H1 (cell line): Measurements from ENCODE around the gene RNF215. TPM values are rescaled to one million over a fixed set of nuclear protein-coding genes. Genes with fewer than 3 reads are reported as not detected.
"Not testable (repeated sequence)": the region's sequence is repeated elsewhere in the genome, so short reads cannot be mapped to it uniquely, and the experiment has no call there.

ENCODE experiments used
- CTCF ChIA-PET: fragments of 300-600 bp; sonication (Branson Sonifier 250); formaldehyde crosslinking; loops from one replicate; lab custom pipeline; 2021; ENCODE audit not compliant: partially characterized antibody; lab: Charles Lee
- POLR2A ChIA-PET: fragments of 300-600 bp; sonication (Branson Sonifier 250); formaldehyde crosslinking; loops from one replicate; lab custom pipeline; 2021; ENCODE audit warnings: inconsistent platforms; ENCODE audit not compliant: partially characterized antibody; lab: Charles Lee
- DNase-seq, 2 experiments: peaks; one replicate each; pipeline versions ENCODE4 v3.0.0 to v3.0.0-alpha.2; 2010 to 2022; ENCODE audit warnings: low spot score in 2 of 2, low read depth in 1 of 2, mixed read lengths in 1 of 2
- FAIRE-seq: peaks from 2 replicates; lab custom pipeline; 2011; peaks lifted over from hg19 to GRCh38; lab: Jason Lieb, UNC
- H2AFZ ChIP-seq: 2 replicates; pipeline ENCODE4 v1.8.1; 2012; ENCODE audit warnings: low read length, inconsistent platforms
- H2AK5ac ChIP-seq: 2 replicates; pipeline ENCODE4 v1.6.1; 2013; ENCODE audit warnings: low read depth, low read length
- H2BK120ac ChIP-seq: replicated peaks from 2 replicates; pipeline ENCODE3; 2013; ENCODE audit warnings: low read depth, low read length, inconsistent platforms
- H2BK12ac ChIP-seq: 2 replicates; pipeline ENCODE4 v1.6.1; 2013; ENCODE audit warnings: low read depth, low read length
- H2BK15ac ChIP-seq: 2 replicates; pipeline ENCODE4 v1.6.1; 2013; ENCODE audit warnings: low read length
- H2BK20ac ChIP-seq: 2 replicates; pipeline ENCODE4 v1.6.1; 2013; ENCODE audit warnings: low read length
- H2BK5ac ChIP-seq: 2 replicates; pipeline ENCODE4 v1.6.1; 2013; ENCODE audit warnings: low read depth, low read length
- H3K14ac ChIP-seq: 2 replicates; pipeline ENCODE4 v1.6.1; 2013; ENCODE audit warnings: inconsistent platforms; ENCODE audit not compliant: insufficient read length
- H3K18ac ChIP-seq: 2 replicates; pipeline ENCODE4 v1.6.1; 2013; ENCODE audit warnings: low read length; ENCODE audit errors: extremely low read depth
- H3K23ac ChIP-seq: 2 replicates; pipeline ENCODE4 v1.6.1; 2013; ENCODE audit warnings: inconsistent platforms; ENCODE audit not compliant: insufficient read length
- H3K23me2 ChIP-seq: 2 replicates; pipeline ENCODE4 v1.6.1; 2013; ENCODE audit warnings: low read depth, low read length
- H3K27ac ChIP-seq: 2 replicates; pipeline ENCODE4 v1.6.1; 2011; ENCODE audit warnings: low read depth, low read length, inconsistent platforms
- H3K27me3 ChIP-seq, 4 experiments: replicated peaks in 1 of 4; 1 replicate in 1 of 4; 2 replicates in 3 of 4; pipeline versions ENCODE4 v1.6.1 to v1.8.1; 2011 to 2013; ENCODE audit warnings: low read length in 3 of 4, mild to moderate bottlenecking in 3 of 4, inconsistent platforms in 2 of 4, mixed read lengths in 2 of 4, moderate library complexity in 1 of 4; ENCODE audit not compliant: control insufficient read depth in 3 of 4, insufficient read depth in 3 of 4; ENCODE audit errors: extremely low read depth in 1 of 4
- H3K36me3 ChIP-seq, 4 experiments: 2 replicates each; pipeline versions ENCODE4 v1.6.1 to v1.8.1; 2011 to 2013; ENCODE audit warnings: mild to moderate bottlenecking in 4 of 4, low read length in 3 of 4, moderate library complexity in 2 of 4, control low read depth in 1 of 4, inconsistent platforms in 1 of 4; ENCODE audit not compliant: insufficient read depth in 4 of 4, control insufficient read depth in 2 of 4
- H3K4ac ChIP-seq: replicated peaks from 2 replicates; pipeline ENCODE3; 2013; ENCODE audit warnings: low read length, low read depth, mixed read lengths, inconsistent platforms; ENCODE audit not compliant: insufficient read length
- H3K4me1 ChIP-seq, 4 experiments: replicated peaks in 1 of 4; 1 replicate in 1 of 4; 2 replicates in 3 of 4; pipeline versions ENCODE4 v1.6.1 to v1.8.1; 2011 to 2013; ENCODE audit warnings: low read length in 3 of 4, inconsistent platforms in 2 of 4, mixed read lengths in 1 of 4; ENCODE audit not compliant: insufficient read depth in 4 of 4, control insufficient read depth in 3 of 4
- H3K4me2 ChIP-seq, 2 experiments: 2 replicates each; pipeline versions ENCODE4 v1.6.1 to v1.8.1; 2011 to 2013; ENCODE audit warnings: low read depth in 2 of 2, low read length in 2 of 2, control low read depth in 1 of 2, inconsistent platforms in 1 of 2, mild to moderate bottlenecking in 1 of 2; ENCODE audit not compliant: insufficient read depth in 1 of 2
- H3K4me3 ChIP-seq, 4 experiments: fragments of 200-600, 300-600 bp in 1 of 4; sonication (generic), shearing (Covaris generic), sonication (Bioruptor Twin) in 1 of 4; 2 replicates each; pipeline versions ENCODE4 v1.5.1 to v1.8.1; 2011 to 2016; ENCODE audit warnings: low read length in 4 of 4, low read depth in 3 of 4, control low read depth in 2 of 4, inconsistent platforms in 2 of 4, mild to moderate bottlenecking in 2 of 4, mixed read lengths in 1 of 4, moderate library complexity in 1 of 4; ENCODE audit not compliant: insufficient read depth in 2 of 4; ENCODE audit errors: extremely low read depth in 1 of 4
- H3K56ac ChIP-seq: replicated peaks from 2 replicates; pipeline ENCODE3; 2013; ENCODE audit warnings: low read depth, mild to moderate bottlenecking, mixed read lengths, low read length, inconsistent platforms; ENCODE audit not compliant: insufficient read length
- H3K79me1 ChIP-seq: 2 replicates; pipeline ENCODE4 v1.6.1; 2013; ENCODE audit warnings: low read depth, low read length, control low read depth
- H3K79me2 ChIP-seq, 2 experiments: 2 replicates each; pipeline versions ENCODE4 v1.6.1 to v1.8.1; 2012 to 2013; ENCODE audit warnings: low read length in 2 of 2, mild to moderate bottlenecking in 2 of 2, inconsistent platforms in 1 of 2; ENCODE audit not compliant: insufficient read depth in 2 of 2, control insufficient read depth in 1 of 2
- H3K9ac ChIP-seq, 4 experiments: replicated peaks in 1 of 4; 1 replicate in 1 of 4; 2 replicates in 3 of 4; pipeline versions ENCODE4 v1.6.1 to v1.8.1; 2011 to 2013; ENCODE audit warnings: low read depth in 3 of 4, low read length in 3 of 4, control low read depth in 2 of 4, mild to moderate bottlenecking in 2 of 4, moderate library complexity in 2 of 4, inconsistent platforms in 1 of 4; ENCODE audit errors: extremely low read depth in 1 of 4
- H3K9me3 ChIP-seq, 2 experiments: 2 replicates each; pipeline versions ENCODE4 v1.6.1 to v1.8.1; 2012 to 2013; ENCODE audit warnings: mild to moderate bottlenecking in 2 of 2, moderate library complexity in 2 of 2, control low read depth in 1 of 2, inconsistent platforms in 1 of 2, low read depth in 1 of 2, low read length in 1 of 2, mixed read lengths in 1 of 2; ENCODE audit not compliant: insufficient read depth in 2 of 2
- H4K20me1 ChIP-seq, 2 experiments: replicated peaks in 1 of 2; 2 replicates each; pipeline versions ENCODE3 to v1.8.1; 2011 to 2013; ENCODE audit warnings: inconsistent platforms in 2 of 2, low read length in 2 of 2, mild to moderate bottlenecking in 1 of 2; ENCODE audit not compliant: insufficient read depth in 2 of 2, control insufficient read depth in 1 of 2
- H4K5ac ChIP-seq: 2 replicates; pipeline ENCODE4 v1.6.1; 2013; ENCODE audit warnings: low read length, low read depth, mixed read lengths, inconsistent platforms; ENCODE audit not compliant: insufficient read length
- H4K8ac ChIP-seq: 2 replicates; pipeline ENCODE4 v1.8.0; 2013; ENCODE audit warnings: mild to moderate bottlenecking, moderate library complexity, low read length, inconsistent platforms; ENCODE audit not compliant: insufficient read depth; ENCODE audit errors: extremely low read depth
- H4K91ac ChIP-seq: replicated peaks from 2 replicates; pipeline ENCODE3; 2013; ENCODE audit warnings: low read length, mixed read lengths, inconsistent platforms; ENCODE audit not compliant: insufficient read length
- WGBS, 2 experiments: shearing (Covaris generic) in 1 of 2; methylation state at CpG; one replicate each; pipeline versions ENCODE4 v1.1.6 to v1.1.7; 2013 to 2015; ENCODE audit warnings: low lambda C conversion rate in 2 of 2, mixed read lengths in 2 of 2, inconsistent platforms in 1 of 2, low coverage in 1 of 2, missing lambda C conversion rate in 1 of 2; ENCODE audit not compliant: insufficient replicate concordance in 2 of 2, insufficient coverage in 1 of 2, insufficient read length in 1 of 2; ENCODE audit errors: extremely low coverage in 1 of 2, missing lambda C conversion rate in 1 of 2; 5-methylcytosine and 5-hydroxymethylcytosine counted together
- polyA plus RNA-seq, 7 experiments: library from polyadenylated mRNA; depleted of rRNA in 3 of 7; stranded (reverse) in 5 of 7; unstranded in 2 of 7; fragments of >200 nt in 5 of 7; fragments of 200-250 nt in 2 of 7; gene quantifications; 1 replicate in 5 of 7; 2 replicates in 1 of 7; 4 replicates in 1 of 7; pipeline versions ENCODE4 v1.2.1 to v1.2.3, GENCODE V29; 2011 to 2013; ENCODE audit warnings: missing spikeins in 2 of 7, mixed read lengths in 2 of 7
- total RNA-seq: library from RNA; stranded (reverse); fragmentation: NEBNext Ultra II Directional; extraction: Animal tissue kit (Norgen Biotek cat#: 25700); gene quantifications from 2 replicates; pipeline ENCODE4 v1.2.1, GENCODE V29; 2021

The RNF215 gene
- total and polyA plus RNA-seq, 2 of the 8 experiments (the other 6 are each of a cell fraction or from before 2014, with no cell fraction given) = 13.1 to 19.0 TPM

GRCh38 chr22:30402766-30403104, 15.5 kb upstream of the RNF215 start:
- H3K14ac ChIP-seq, H3K56ac ChIP-seq, H2BK120ac ChIP-seq, H3K9ac ChIP-seq, H2BK5ac ChIP-seq, H3K23ac ChIP-seq, H3K9me3 ChIP-seq, H3K4ac ChIP-seq, H2BK12ac ChIP-seq, H3K27ac ChIP-seq, H3K36me3 ChIP-seq, H3K23me2 ChIP-seq, DNase-seq, H4K5ac ChIP-seq, H3K18ac ChIP-seq, H4K91ac ChIP-seq, H2BK20ac ChIP-seq, H2AFZ ChIP-seq, H2BK15ac ChIP-seq, H3K4me3 ChIP-seq, H4K20me1 ChIP-seq, H3K79me1 ChIP-seq, FAIRE-seq, H3K79me2 ChIP-seq, H4K8ac ChIP-seq, H2AK5ac ChIP-seq: not testable (repeated sequence)
- peaks cover 0 to 13% (median 5%) of the 10 kb centered on the region in 4 experiments; a peak in 4 of 7 replicates for H3K27me3 ChIP-seq
- ChIA-PET CTCF (interaction anchor here (0.6 to 2.8 kb wide), 4 partner anchors 10 to 114 kb away, joined by 4 to 15 read pairs (median 6); no protein-coding TSS in a partner anchor), POLR2A (interaction anchor here (1.1 to 1.5 kb wide), 4 partner anchors 8 to 47 kb away, joined by 3 to 16 read pairs (median 5); partner anchors contain the start of gene MTFP1)
- 89% methylated on average over 5 of the region's 5 CpGs; no CpG with 5 or more reads in 1 of the 2 experiments for WGBS, 2 experiments
- H3K4me1 ChIP-seq = peaks cover 3 to 12% (median 8%) of the 10 kb centered on the region in 4 experiments
- peak overlapping the region in 1 of 2 experiments; percentile 54; a peak in 1 of 4 replicates for H3K4me2 ChIP-seq
